Heart left ventricle (tissue), 13 donors: ENCODE results near the gene EFCAB5.

ENCODE experiments used
- CTCF ChIP-seq, 12 donors: fragments of 200-600 bp; sonication (generic) in 4 of 12; IDR thresholded peaks; one replicate each; pipeline versions ENCODE4 v1.5.0 to v1.8.0; 2018 to 2022; ENCODE audit warnings: antibody characterized with exemption in 12 of 12, mild to moderate bottlenecking in 5 of 12
- POLR2A ChIP-seq, 2 donors: fragments of 450-650 bp; IDR thresholded peaks; one replicate each; pipeline ENCODE4 v1.6.1; 2017; ENCODE audit warnings: antibody characterized with exemption in 2 of 2, mild to moderate bottlenecking in 2 of 2, moderate library complexity in 2 of 2
- donor health status: ischemic (EF 13 %, LVEDD 7.1; RV severe dilation, severe dysfunction).
- donor health status: DM: no; HTN: yes; CAD: no.
- donor health status: DM: no; HTN: no; CAD: no.
- donor health status: ischemic (EF 25% LVEDD 6.9; RV normal size, moderate dysfunction).
- donor health status: ischemic (EF 25% LVEDD 5.7; RV mildly dilated, moderate dysfunction).
- donor health status: ischemic (EF 35%, LVEDD 5.7; RV mildly dilated, moderate dysfunction).
- donor health status: nonischemic (EF 11% LVEDD 7.7; RV severe dilation, severe dysfunction).
- donor health status: DM: yes; HTN: yes; CAD: no.
- donor health status: PGD.
- donor health status: ischemic (EF 29% LVEDD 5.4; RV normal size, mild dysfunction).
- donor health status: nonischemic (EF 23%, LVEDD 6.1; RV moderate dilation, normal function).

- TF ChIP-seq POLR2A (IDR thresholded peaks at IDR 0.05) (no peak), CTCF (IDR thresholded peaks at IDR 0.05) (no peak)
Measured at GRCh38 chr17:29929006-29929532, 12.4 kb upstream of the EFCAB5 start.
